DND-41 (cell line): ENCODE results near the gene GPR146.
"Not testable (repeated sequence)": the region's sequence is repeated elsewhere in the genome, so short reads cannot be mapped to it uniquely, and the experiment has no call there.

ENCODE experiments used
- EZH2 ChIP-seq: IDR thresholded peaks from 3 replicates; pipeline ENCODE4 v1.6.1; 2012; ENCODE audit warnings: borderline replicate concordance, low read depth, mild to moderate bottlenecking, moderate library complexity, low read length, inconsistent platforms; ENCODE audit not compliant: severe bottlenecking
- TF ChIP-seq, protein P1 (sequence below): IDR thresholded peaks from 2 replicates; pipeline ENCODE4 v1.5.1; 2012; ENCODE audit warnings: borderline replicate concordance, low read length, moderate library complexity, mild to moderate bottlenecking; ENCODE audit not compliant: poor library complexity, severe bottlenecking; ENCODE audit errors: extremely low read depth

DNA sequence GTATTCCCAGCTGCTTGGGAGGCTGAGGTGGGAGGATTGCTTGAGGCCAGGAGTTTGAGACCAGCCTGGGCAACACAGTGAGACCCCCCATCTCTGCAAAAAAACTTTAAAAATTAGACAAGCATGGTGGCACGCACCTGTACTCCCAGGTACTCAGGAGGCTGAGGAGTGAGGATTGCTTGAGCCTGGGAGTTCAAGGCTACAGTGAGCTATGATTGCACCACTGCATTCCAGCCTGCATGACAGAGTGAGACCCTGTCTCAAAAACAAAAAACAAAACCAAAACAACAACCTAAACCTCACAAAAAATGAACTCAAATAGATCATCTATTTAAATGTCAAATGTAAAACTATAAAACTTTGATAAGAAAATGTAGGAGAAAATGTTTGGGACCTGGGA is 4.1 kb upstream of the GPR146 start:
- TF ChIP-seq, protein P1, sequence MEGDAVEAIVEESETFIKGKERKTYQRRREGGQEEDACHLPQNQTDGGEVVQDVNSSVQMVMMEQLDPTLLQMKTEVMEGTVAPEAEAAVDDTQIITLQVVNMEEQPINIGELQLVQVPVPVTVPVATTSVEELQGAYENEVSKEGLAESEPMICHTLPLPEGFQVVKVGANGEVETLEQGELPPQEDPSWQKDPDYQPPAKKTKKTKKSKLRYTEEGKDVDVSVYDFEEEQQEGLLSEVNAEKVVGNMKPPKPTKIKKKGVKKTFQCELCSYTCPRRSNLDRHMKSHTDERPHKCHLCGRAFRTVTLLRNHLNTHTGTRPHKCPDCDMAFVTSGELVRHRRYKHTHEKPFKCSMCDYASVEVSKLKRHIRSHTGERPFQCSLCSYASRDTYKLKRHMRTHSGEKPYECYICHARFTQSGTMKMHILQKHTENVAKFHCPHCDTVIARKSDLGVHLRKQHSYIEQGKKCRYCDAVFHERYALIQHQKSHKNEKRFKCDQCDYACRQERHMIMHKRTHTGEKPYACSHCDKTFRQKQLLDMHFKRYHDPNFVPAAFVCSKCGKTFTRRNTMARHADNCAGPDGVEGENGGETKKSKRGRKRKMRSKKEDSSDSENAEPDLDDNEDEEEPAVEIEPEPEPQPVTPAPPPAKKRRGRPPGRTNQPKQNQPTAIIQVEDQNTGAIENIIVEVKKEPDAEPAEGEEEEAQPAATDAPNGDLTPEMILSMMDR = not testable (repeated sequence)
- TF ChIP-seq EZH2 = not testable (repeated sequence)
